ENCODE data around the gene FAM169A.
"Not testable (repeated sequence)": the region's sequence is repeated elsewhere in the genome, so short reads cannot be mapped to it uniquely, and the experiment has no call there.

FAM169A gene
- total RNA-seq = 20.8 to 34.5 reads per million in 2 donors

GRCh38 chr5:74865804-74866595 is at the start of gene FAM169A:
Gene FAM169A (minus strand): TSS chr5:74866387. CDS start chr5:74841676, 24,711 bp downstream.
- peak; percentile 31 for DNase-seq

DNA sequence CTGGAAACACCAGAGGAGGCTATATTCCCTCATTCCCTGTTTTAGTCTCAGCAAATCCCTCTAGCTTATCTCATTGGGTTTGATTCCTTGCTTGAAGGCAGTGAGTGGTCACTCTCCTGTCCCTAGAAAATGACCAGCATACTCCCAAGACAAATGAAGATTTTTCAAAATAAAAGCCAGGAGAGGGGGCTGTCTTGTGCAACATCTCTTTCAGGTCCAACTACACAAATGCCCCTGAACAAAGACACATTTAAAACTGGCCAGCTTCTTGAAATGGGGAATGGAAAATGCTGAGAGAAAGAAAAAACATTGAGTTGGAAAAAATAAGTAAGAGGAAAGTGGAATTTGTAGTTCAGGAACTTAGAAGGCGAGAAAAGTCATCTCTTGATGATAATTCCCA is 49.3 kb upstream of the FAM169A start:
- DNase-seq = no peak

DNA sequence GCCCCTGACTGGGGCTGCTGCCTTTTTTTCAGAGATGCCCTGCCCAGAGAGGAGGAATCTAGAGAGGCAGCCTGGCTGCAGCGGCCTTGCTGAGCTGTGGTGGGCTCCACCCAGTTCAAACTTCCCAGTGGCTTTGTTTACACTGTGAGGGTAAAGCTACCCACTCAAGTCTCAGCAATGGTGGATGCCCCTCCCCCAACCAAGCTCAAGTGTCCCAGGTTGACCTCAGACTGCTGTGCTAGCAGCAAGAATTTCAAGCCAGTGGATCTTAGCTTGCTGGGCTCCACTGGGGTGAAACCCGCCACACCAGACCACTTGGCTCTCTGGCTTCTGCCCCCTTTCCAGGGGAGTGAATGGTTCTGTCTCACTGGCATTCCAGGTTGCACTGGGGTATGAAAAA is 45.2 kb upstream of the FAM169A start:
- not testable (repeated sequence) for DNase-seq

DNA sequence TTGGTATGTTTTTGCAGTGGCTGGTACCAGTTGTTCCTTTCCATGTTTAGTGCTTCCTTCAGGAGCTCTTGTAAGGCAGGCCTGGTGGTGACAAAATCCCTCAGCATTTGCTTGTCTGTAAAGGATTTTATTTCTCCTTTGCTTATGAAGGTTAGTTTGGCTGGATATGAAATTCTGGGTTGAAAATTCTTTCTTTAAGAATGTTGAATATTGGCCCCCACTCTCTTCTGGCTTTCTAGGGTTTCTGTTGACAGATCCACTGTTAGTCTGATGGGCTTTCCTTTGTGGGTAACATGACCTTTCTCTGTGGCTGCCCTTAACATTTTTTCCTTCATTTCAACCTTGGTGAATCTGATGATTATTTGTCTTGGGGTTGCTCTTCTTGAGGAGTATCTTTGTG is 43.7 kb upstream of the FAM169A start:
- not testable (repeated sequence) for DNase-seq

DNA sequence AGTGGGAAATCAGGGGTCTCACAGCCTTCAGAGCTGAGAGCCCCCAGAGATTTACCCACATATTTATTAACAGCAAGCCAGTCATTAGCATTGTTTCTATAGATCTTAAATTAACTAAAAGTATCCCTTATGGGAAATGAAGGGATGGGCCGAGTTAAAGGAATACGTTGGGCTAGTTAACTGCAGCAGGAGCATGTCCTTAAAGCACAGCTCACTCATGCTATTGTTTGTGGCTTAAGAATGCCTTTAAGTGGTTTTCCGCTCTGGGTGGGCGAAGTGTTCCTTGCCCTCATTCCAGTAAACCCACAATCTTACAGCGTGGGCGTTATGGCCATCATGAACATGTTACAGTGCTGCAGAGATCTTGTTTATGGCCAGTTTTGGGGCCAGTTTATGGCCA is 42.0 kb upstream of the FAM169A start:
- DNase-seq = not testable (repeated sequence)

GRCh38 chr5:74904713-74905112 is 38.5 kb upstream of the FAM169A start:
- not testable (repeated sequence) for DNase-seq

DNA sequence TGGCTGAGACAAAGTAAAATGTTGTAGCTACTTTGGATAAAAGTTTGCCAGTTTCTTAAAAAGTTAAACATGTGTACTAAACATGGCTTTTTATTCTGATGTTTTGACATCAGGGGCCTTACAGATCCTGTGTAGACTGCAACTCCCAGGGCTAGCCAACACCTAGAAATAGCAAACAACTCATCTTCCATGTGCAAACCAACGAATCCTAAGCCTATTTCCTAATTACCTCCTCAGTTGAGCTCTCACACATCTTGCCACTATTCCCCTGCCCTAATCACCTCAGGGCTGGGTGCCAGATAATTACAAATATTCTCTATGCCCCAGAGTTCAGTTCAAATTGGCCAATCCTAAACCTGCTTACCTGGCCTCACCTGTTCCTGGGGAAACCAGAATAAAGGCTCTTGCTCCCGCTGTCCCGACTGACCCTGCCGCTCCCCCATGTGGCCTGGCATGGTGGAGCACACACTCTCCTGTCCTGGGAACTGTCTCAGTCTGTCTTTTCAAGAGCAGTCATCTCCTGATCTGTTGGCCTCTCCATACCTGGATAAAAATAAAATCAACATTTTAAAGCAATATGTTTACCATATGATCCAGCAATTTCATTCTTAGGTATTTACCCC is 37.1 kb upstream of the FAM169A start:
- DNase-seq = no peak

GRCh38 chr5:74897049-74897448 is 30.9 kb upstream of the FAM169A start:
- DNase-seq = no peak

DNA sequence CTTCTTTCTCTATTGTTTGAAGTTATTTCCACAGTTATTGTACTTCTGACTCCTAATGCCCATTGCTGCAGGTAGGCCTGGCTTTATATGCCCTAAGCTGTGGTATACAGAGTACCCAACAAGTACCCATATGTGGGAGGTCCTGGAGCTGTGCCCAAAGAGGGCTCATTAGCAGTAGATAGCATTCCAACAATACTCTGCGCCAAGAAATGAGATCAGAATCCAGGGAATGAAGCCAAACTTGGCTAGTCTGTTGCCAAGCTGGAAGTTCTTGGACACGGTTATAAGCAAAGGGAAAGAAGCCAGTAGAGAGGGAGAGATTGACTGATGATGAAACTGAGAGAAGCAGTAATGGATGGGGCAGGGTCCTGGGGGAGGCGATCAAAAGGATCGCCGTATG is 29.7 kb upstream of the FAM169A start:
- no peak for DNase-seq

GRCh38 chr5:74894351-74894750 is 28.2 kb upstream of the FAM169A start:
- DNase-seq = no peak

DNA sequence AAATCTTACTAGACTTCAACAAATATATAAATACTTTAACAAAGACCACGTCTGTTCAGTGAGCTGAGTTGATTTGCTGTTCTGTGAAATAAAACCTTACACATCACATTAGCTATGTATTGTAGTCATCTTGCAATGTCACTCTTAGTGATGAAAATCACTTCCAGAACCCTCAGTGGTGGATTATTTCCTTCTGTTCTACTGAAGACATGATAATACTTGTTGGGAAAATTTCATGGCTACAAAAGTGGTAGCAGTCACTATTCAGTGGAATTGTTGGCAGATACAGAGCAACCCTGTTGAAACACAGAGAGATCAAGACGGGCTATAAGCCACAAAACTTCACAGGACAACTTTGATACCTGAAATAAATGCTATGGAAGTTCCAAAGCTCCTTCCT is 26.7 kb upstream of the FAM169A start:
- no peak for DNase-seq

- DNase-seq = no peak
Measured at GRCh38 chr5:74889523-74890105, 23.4 kb upstream of the FAM169A start.

GRCh38 chr5:74888117-74888516 is 21.9 kb upstream of the FAM169A start:
- no peak for DNase-seq

GRCh38 chr5:74885170-74885569 is 19.0 kb upstream of the FAM169A start:
- DNase-seq = no peak

- not testable (repeated sequence) for DNase-seq
Measured at GRCh38 chr5:74882379-74883134, 16.4 kb upstream of the FAM169A start.

DNA sequence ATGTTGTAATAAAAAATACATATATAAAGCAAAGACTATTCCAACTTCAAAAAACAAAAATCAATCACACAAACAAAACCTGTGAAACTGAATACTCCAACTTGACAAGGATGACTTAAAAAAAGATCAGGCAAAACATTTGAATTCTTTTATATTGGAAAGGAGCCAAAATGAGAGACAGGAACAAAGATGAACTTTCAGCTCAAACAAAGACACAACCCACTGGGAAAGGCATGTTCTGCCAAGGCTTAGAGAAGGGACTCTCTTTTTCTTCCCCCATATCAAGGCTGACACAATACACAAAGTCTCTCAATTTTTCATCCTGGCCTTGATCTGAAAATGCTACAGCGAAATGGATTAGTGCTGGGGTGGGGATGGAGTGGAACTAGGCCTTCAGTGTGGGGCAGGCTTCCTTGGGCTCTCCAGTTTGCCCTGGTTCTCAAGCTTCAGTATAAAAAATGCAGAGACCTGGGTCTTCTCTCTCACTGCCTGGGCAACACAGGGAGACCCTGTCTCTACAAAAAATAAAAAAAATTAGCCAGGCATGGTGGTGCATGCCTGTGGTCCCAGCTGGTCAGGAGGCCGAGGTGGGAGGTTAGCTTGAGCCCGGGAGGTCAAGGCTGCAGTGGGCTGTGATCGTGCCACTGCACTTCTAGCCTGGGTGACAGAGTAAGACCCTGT is 11.6 kb upstream of the FAM169A start:
- DNase-seq = no peak

DNA sequence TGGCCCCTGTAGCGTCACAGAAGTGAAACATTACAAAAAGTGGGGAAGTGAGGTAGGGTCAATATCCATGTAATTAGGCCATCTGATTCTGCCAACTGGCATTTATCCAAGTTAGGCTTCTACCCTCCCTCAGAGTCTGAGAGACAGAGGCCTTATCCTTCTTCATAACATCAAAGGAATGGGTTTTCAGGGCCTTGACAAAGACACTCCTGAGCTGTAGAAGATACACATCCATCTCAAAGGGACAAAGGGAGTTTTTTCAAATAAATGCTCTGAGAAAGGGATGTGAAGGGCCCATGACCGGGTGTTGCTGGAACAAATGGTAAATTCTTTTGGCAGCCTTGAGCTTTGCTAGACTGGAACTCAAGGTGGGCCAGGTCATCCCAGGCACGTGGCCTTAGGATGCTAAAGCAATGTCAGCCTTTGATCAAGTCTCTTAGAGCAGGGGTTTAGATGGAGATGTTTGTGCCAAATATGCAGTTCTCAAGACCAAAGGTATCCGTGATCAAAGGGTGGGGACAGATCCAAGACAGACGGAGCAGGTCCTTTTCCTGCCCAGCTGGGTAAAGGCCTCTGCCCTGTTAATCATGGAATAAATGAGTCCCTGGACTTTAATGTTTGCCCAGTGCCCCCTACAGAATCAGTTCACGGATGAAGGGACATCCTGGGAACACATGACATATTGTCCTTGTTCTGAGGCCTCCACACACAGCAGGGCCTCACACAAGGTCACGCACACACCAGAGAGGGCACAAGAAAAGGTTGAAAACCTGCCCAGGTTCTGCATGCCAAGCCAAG is 10.0 kb upstream of the FAM169A start:
- DNase-seq = no peak

GRCh38 chr5:74873525-74874249 is 7.5 kb upstream of the FAM169A start:
- DNase-seq = no peak

- no peak for DNase-seq
Measured at GRCh38 chr5:74870299-74871067, 4.3 kb upstream of the FAM169A start.

DNA sequence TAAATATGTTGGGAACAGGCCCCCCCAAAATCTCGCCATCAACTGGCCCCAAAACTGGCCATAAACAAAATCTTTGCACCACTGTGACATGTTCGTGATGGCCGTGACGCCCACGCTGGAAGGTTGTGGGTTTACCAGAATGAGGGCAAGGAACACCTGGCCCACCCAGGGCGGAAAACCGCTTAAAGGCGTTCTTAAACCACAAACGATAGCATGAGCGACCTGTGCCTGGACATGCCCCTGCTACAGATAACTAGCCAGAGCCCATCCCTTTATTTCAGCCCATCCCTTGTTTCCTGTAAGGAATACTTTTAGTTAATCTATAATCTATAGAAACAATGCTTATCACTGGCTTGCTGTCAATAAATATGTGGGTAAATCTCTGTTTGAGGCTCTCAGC is 3.2 kb upstream of the FAM169A start:
- DNase-seq = not testable (repeated sequence)
